ENCODE data around the gene HSD3B2. TPM values are rescaled to one million over a fixed set of nuclear protein-coding genes. Genes with fewer than 3 reads are reported as not detected.

The HSD3B2 gene
- total and polyA plus RNA-seq, 2 of the 8 experiments (the other 6 are each of a cell fraction or from before 2014, with no cell fraction given), result not detected

DNA sequence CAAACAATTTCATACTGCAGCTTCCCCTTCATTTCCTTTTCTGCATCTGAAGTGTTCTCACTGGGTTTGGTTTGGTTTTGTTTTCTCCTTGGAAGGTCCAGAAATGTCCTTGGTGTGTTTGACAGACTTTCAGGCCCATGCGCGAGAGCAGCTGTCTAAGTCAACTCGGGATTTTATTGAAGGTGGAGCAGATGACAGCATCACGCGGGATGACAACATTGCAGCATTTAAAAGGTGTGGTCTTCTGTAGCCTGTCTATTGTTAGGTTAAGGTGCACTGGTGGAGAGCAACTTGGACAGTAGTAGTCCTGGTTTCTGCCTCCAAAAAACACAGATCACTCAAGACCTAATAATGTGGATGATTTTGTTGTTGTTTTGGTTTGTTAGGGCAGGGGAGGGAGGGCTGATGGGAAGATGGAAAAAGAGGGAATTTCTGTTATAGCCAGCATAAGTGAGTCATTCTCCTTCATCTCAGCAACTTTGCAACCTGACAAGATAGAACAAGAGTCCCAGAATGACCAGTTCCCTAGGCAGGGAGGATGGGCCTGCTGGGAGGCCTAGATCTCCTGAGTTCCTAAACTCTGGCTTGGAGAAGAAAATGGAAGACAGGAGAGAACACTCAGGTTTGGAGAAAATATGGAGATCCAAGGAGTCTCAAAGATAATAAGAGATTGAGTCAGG lies 33.8 kb upstream of the HSD3B2 start (continued):
- TF ChIP-seq HDAC6 (IDR thresholded peaks at IDR 0.05; ENCODE audit: low read depth, low read length) (no peak), KDM1A (IDR thresholded peaks at IDR 0.05; ENCODE audit: borderline replicate concordance, low read length) (no peak), CTBP2 (IDR thresholded peaks at IDR 0.05; ENCODE audit: borderline replicate concordance, insufficient read depth, insufficient read length, low read length) (no peak), RXRA (IDR thresholded peaks at IDR 0.05; ENCODE audit: insufficient read depth, low read depth, low read length) (no peak), KDM4A (IDR thresholded peaks at IDR 0.05; ENCODE audit: low read depth, low read length, severe bottlenecking) (no peak), MAFK (IDR thresholded peaks at IDR 0.05; ENCODE audit: low read depth, low read length) (no peak), SIRT6 (IDR thresholded peaks at IDR 0.05; ENCODE audit: low read length) (no peak), RFX5 (IDR thresholded peaks at IDR 0.05; ENCODE audit: borderline replicate concordance, low read depth, low read length) (no peak)

Data from H1 (cell line).